Measurements from ENCODE around the gene RBM14.
A peak's percentile ranks its signal among the peaks of the same experiment; 100 is the strongest.
"Not testable (repeated sequence)": the region's sequence is repeated elsewhere in the genome, so short reads cannot be mapped to it uniquely, and the experiment has no call there.

RBM14 gene

GRCh38 chr11:66586136-66586535 is 30.3 kb upstream of the RBM14 start:
- H3K27me3 ChIP-seq = peaks cover 7% of the 10 kb centered on the region
- no peak overlapping the region for H3K27ac ChIP-seq
- no peaks in the 10 kb centered on the region for H3K4me1 ChIP-seq (ENCODE audit: control insufficient read depth in 1 of 2, insufficient read depth in 1 of 2, low read depth in 1 of 2, low read length in 1 of 2)
- no peak for TF ChIP-seq CTCF (IDR thresholded peaks at IDR 0.05)
- no peaks in the 10 kb centered on the region for H3K9me3 ChIP-seq
- H3K36me3 ChIP-seq = no peaks in the 10 kb centered on the region
- no peak overlapping the region for H3K4me3 ChIP-seq (ENCODE audit: low read depth in 1 of 2, low read length in 1 of 2)

- not testable (repeated sequence) for H3K36me3 ChIP-seq; H3K27me3 ChIP-seq; H3K4me3 ChIP-seq (ENCODE audit: low read depth in 1 of 2, low read length in 1 of 2); H3K27ac ChIP-seq; H3K9me3 ChIP-seq
- H3K4me1 ChIP-seq (ENCODE audit: control insufficient read depth in 1 of 2, insufficient read depth in 1 of 2, low read depth in 1 of 2, low read length in 1 of 2) = peaks cover 15 to 19% of the 10 kb centered on the region in 2 experiments
Measured at GRCh38 chr11:66589315-66589714, 27.1 kb upstream of the RBM14 start.

GRCh38 chr11:66589996-66590675 is 26.3 kb upstream of the RBM14 start:
- Histone ChIP-seq H3K4me1 (ENCODE audit: control insufficient read depth in 1 of 2, insufficient read depth in 1 of 2, low read depth in 1 of 2, low read length in 1 of 2) (peaks cover 15 to 19% of the 10 kb centered on the region in 2 experiments), H3K27me3 (no peaks in the 10 kb centered on the region), H3K36me3 (no peaks in the 10 kb centered on the region), H3K4me3 (ENCODE audit: low read depth in 1 of 2, low read length in 1 of 2) (no peak overlapping the region), H3K9me3 (no peaks in the 10 kb centered on the region), H3K27ac (no peak overlapping the region)
- no peak for TF ChIP-seq CTCF (IDR thresholded peaks at IDR 0.05)

- peaks cover 15 to 19% of the 10 kb centered on the region in 2 experiments for H3K4me1 ChIP-seq (ENCODE audit: control insufficient read depth in 1 of 2, insufficient read depth in 1 of 2, low read depth in 1 of 2, low read length in 1 of 2)
- no peaks in the 10 kb centered on the region for H3K27me3 ChIP-seq
- no peak overlapping the region for H3K4me3 ChIP-seq (ENCODE audit: low read depth in 1 of 2, low read length in 1 of 2)
- no peak overlapping the region for H3K27ac ChIP-seq
- no peaks in the 10 kb centered on the region for H3K36me3 ChIP-seq
- H3K9me3 ChIP-seq = no peaks in the 10 kb centered on the region
- TF ChIP-seq CTCF (IDR thresholded peaks at IDR 0.05) = no peak
Measured at GRCh38 chr11:66591175-66591574, 25.3 kb upstream of the RBM14 start.

- H3K4me3 ChIP-seq (ENCODE audit: low read depth in 1 of 2, low read length in 1 of 2) = peak within 1 kb of the TSS; percentile 88 to 94
- peaks cover 15 to 19% of the 10 kb centered on the region in 2 experiments for H3K4me1 ChIP-seq (ENCODE audit: control insufficient read depth in 1 of 2, insufficient read depth in 1 of 2, low read depth in 1 of 2, low read length in 1 of 2)
- no peaks in the 10 kb centered on the region for H3K9me3 ChIP-seq
- no peaks in the 10 kb centered on the region for H3K27me3 ChIP-seq
- H3K36me3 ChIP-seq = no peaks in the 10 kb centered on the region
- H3K27ac ChIP-seq = peak within 1 kb of the TSS; percentile 86
- TF ChIP-seq CTCF (IDR thresholded peaks at IDR 0.05) = peak; percentile 93
Measured at GRCh38 chr11:66592457-66593302, 23.8 kb upstream of the RBM14 start, which contains the start of the genes CCDC87 and CCS. CCDC87 (minus strand) TSS chr11:66593063; CDS start chr11:66593015, 48 bp downstream. CCS (plus strand) TSS chr11:66593185; CDS start chr11:66593262, 77 bp downstream.

- Histone ChIP-seq H3K4me3 (ENCODE audit: low read depth in 1 of 2, low read length in 1 of 2) (peak overlapping the region; percentile 88 to 94), H3K36me3 (no peaks in the 10 kb centered on the region), H3K27me3 (no peaks in the 10 kb centered on the region), H3K4me1 (ENCODE audit: control insufficient read depth in 1 of 2, insufficient read depth in 1 of 2, low read depth in 1 of 2, low read length in 1 of 2) (peaks cover 15 to 19% of the 10 kb centered on the region in 2 experiments), H3K27ac (peak overlapping the region; percentile 86), H3K9me3 (no peaks in the 10 kb centered on the region)
- no peak for TF ChIP-seq CTCF (IDR thresholded peaks at IDR 0.05)
Measured at GRCh38 chr11:66593303-66593635, 23.2 kb upstream of the RBM14 start.
